Activated T-cell treated with anti-CD3 and anti-CD28 coated beads, Interleukin-2, amount 50 U/mL, for 4 hours (primary cell): ENCODE results near the gene SLC26A9. TPM values are rescaled to one million over a fixed set of nuclear protein-coding genes. Genes with fewer than 3 reads are reported as not detected.

Experiments used
- ATAC-seq, 2 donors: fragments of 200-7000 bp; cut with Tn5 transposase; one replicate each; pipeline ENCODE4 v1.10.0; 2021
- DNase-seq: peaks from one replicate; pipeline ENCODE4 v3.0.0-alpha.2; 2020
- H3K27me3 Mint-ChIP-seq: one replicate; pipeline ENCODE4 v1.8.0; 2021; ENCODE audit warnings: low read depth, mixed read lengths
- H3K36me3 Mint-ChIP-seq: one replicate; pipeline ENCODE4 v1.8.0; 2022; ENCODE audit warnings: mixed read lengths; ENCODE audit not compliant: insufficient read depth
- H3K4me1 Mint-ChIP-seq: one replicate; pipeline ENCODE4 v1.8.0; 2021; ENCODE audit warnings: low read depth, mixed read lengths
- H3K4me3 Mint-ChIP-seq: one replicate; pipeline ENCODE4 v1.8.0; 2021; ENCODE audit warnings: mild to moderate bottlenecking, moderate library complexity, mixed read lengths
- H3K9me3 Mint-ChIP-seq: one replicate; pipeline ENCODE4 v1.8.0; 2021; ENCODE audit warnings: mixed read lengths
- total RNA-seq, 3 donors: library from RNA; stranded (reverse); gene quantifications; one replicate each; pipeline ENCODE4 v1.2.1, GENCODE V29; 2021

The SLC26A9 gene
- total RNA-seq, 3 donors from 2014 or later, result not detected

DNA sequence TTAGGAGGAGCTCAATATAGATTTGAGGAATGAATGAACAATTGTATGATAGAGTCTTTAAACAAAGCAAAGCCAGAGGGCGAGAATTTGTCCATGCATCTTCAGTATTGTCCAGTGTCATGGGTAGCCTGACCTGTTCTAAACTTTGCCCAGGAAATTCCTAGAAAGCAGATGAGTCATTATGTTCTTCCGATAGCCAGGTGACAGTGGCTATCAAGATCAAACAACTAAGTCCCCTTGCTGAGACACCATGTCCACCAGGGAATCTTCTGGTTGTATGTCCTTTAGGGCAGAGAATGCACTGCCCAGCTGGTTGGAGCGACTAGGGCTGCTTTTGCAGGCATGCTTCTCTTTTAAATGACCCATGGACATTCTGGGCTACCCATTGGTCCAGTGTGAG lies 1.8 kb upstream of the SLC26A9 start:
- DNase-seq, result no peak
- peaks cover 30% of the 10 kb centered on the region for H3K27me3 Mint-ChIP-seq
- H3K4me1 Mint-ChIP-seq, result no peaks in the 10 kb centered on the region
- H3K4me3 Mint-ChIP-seq, result no peak overlapping the region
- no peaks in the 10 kb centered on the region for H3K36me3 Mint-ChIP-seq
- H3K9me3 Mint-ChIP-seq, result no peaks in the 10 kb centered on the region
- no peak for ATAC-seq

- peaks cover 35% of the 10 kb centered on the region for H3K27me3 Mint-ChIP-seq
- no peaks in the 10 kb centered on the region for H3K36me3 Mint-ChIP-seq
- H3K4me1 Mint-ChIP-seq, result no peaks in the 10 kb centered on the region
Observed at GRCh38 chr1:205944525-205944924, 1.3 kb upstream of the SLC26A9 start.

GRCh38 chr1:205942631-205943159 lies 561 bp downstream of the SLC26A9 start:
- peaks cover 44% of the 10 kb centered on the region for H3K27me3 Mint-ChIP-seq
- no peak for ATAC-seq

More at GRCh38 chr1:205944525-205944924, 1.3 kb upstream of the SLC26A9 start:
- no peak overlapping the region for H3K4me3 Mint-ChIP-seq
- DNase-seq (no peak), ATAC-seq (no peak)
- H3K9me3 Mint-ChIP-seq, result no peaks in the 10 kb centered on the region

DNA sequence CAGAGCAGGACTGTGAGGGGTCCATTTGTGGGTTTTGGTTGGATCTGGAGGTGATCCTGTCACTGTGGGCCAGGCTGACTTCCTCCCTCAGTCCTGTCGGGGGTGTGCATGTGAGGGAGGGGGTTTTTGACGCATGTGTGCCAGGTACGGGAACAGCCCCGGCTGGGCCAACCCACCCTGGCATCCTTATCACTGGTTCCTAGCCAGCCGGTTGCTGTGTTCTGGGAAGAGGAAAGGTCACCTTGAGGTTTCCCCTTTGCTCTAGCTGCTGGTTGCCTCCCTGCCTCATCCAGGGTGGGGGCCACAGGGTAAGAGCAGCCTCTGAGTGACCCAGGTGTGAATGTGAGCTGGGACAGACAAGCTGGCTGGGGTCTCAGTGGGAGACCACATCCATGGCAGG lies 2.5 kb downstream of the SLC26A9 start:
- ATAC-seq (no peak), DNase-seq (no peak)
- Mint-ChIP-seq H3K4me3 (no peak overlapping the region), H3K4me1 (no peaks in the 10 kb centered on the region), H3K27me3 (peaks cover 53% of the 10 kb centered on the region), H3K9me3 (no peaks in the 10 kb centered on the region), H3K36me3 (no peaks in the 10 kb centered on the region)

More at GRCh38 chr1:205942631-205943159, 561 bp downstream of the SLC26A9 start:
- DNase-seq, result no peak
- Mint-ChIP-seq H3K9me3 (no peaks in the 10 kb centered on the region), H3K4me3 (no peak overlapping the region), H3K4me1 (no peaks in the 10 kb centered on the region), H3K36me3 (no peaks in the 10 kb centered on the region)

GRCh38 chr1:205939690-205940330 lies 3.4 kb downstream of the SLC26A9 start:
- H3K9me3 Mint-ChIP-seq, result no peaks in the 10 kb centered on the region
- no peak for DNase-seq
- peaks cover 53% of the 10 kb centered on the region for H3K27me3 Mint-ChIP-seq
- no peak overlapping the region for H3K4me3 Mint-ChIP-seq
- ATAC-seq, result peak in 1 of 2 donors; percentile 25
- no peaks in the 10 kb centered on the region for H3K4me1 Mint-ChIP-seq
- H3K36me3 Mint-ChIP-seq, result no peaks in the 10 kb centered on the region

DNA sequence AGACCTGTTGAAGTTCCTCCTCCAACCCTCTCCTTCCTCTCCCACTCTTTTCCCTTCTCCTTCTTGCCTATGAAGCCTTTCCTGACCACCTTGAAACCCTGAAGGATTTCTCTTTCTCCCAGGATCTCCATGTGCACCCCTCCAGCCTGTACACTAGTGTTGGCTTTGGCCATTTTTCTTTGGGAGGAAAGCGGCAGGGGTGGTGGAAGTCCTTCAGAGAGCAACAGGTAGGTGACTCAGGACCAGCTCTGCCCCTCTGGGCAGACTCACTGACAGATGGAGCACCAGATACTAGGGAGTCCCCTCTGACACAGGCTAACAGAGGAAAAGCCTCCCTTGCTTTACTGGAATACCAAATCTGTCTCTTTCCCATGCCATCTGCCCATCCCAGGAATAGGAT lies 4.6 kb downstream of the SLC26A9 start:
- DNase-seq (no peak), ATAC-seq (no peak)
- Mint-ChIP-seq H3K4me1 (no peaks in the 10 kb centered on the region), H3K4me3 (no peak overlapping the region), H3K9me3 (no peaks in the 10 kb centered on the region), H3K27me3 (peaks cover 51% of the 10 kb centered on the region), H3K36me3 (no peaks in the 10 kb centered on the region)

- H3K4me3 Mint-ChIP-seq, result no peak overlapping the region
- H3K9me3 Mint-ChIP-seq, result no peaks in the 10 kb centered on the region
- H3K4me1 Mint-ChIP-seq, result no peaks in the 10 kb centered on the region
- H3K36me3 Mint-ChIP-seq, result no peaks in the 10 kb centered on the region
- DNase-seq, result no peak
- peaks cover 45% of the 10 kb centered on the region for H3K27me3 Mint-ChIP-seq
- no peak for ATAC-seq
Observed at GRCh38 chr1:205936846-205937586, 6.2 kb downstream of the SLC26A9 start.

GRCh38 chr1:205936311-205936710 lies 6.9 kb downstream of the SLC26A9 start:
- H3K4me3 Mint-ChIP-seq, result no peak overlapping the region
- no peak for DNase-seq
- no peak for ATAC-seq
- no peaks in the 10 kb centered on the region for H3K36me3 Mint-ChIP-seq
- H3K9me3 Mint-ChIP-seq, result no peaks in the 10 kb centered on the region
- peaks cover 38% of the 10 kb centered on the region for H3K27me3 Mint-ChIP-seq
- no peaks in the 10 kb centered on the region for H3K4me1 Mint-ChIP-seq

DNA sequence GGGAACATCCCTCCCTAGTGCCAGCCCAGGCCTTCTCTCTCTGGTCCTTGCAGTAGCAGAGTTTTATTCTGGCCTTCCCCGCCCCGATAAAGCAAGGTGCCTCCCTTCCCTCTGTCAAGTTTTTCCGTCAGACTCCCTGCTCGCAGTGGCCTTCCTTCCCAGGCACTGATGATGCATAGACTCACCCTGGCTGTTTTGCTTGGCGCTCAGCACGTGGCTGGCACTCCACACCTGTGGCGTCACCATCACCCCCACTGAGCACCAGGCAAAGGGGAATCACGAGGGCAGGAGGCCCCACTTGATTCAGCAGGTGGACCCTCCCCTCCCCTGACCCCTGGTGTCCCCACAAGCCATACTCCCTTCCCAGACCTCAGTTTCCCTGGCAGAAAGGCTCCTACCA lies 7.4 kb downstream of the SLC26A9 start:
- DNase-seq, result no peak
- no peak for ATAC-seq
- Mint-ChIP-seq H3K4me3 (no peak overlapping the region), H3K4me1 (no peaks in the 10 kb centered on the region), H3K9me3 (no peaks in the 10 kb centered on the region), H3K36me3 (no peaks in the 10 kb centered on the region), H3K27me3 (peaks cover 37% of the 10 kb centered on the region)

DNA sequence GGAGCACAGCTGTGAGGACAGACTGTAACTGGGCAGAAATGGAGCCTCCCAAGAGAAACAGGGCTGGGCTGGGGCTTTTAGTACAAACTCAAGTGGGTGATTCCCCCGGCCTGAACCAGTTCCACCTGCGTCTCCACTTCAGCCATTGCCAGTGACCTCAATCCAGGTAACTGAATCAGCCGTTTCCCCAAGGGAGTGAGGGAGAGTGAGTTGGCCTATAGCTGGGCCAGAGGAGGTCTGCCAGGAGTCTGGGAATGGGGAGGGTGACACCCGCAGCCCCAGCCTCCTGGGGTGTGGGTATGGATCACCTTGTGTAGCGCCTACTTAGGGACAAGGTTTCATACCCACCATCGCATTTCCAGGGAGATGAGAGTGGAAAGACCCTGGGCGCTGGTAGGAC lies 8.5 kb downstream of the SLC26A9 start:
- H3K27me3 Mint-ChIP-seq, result peaks cover 30% of the 10 kb centered on the region
- no peaks in the 10 kb centered on the region for H3K4me1 Mint-ChIP-seq
- no peak for DNase-seq
- no peaks in the 10 kb centered on the region for H3K9me3 Mint-ChIP-seq
- H3K4me3 Mint-ChIP-seq, result no peak overlapping the region
- ATAC-seq, result no peak
- no peaks in the 10 kb centered on the region for H3K36me3 Mint-ChIP-seq

- Mint-ChIP-seq H3K4me1 (no peaks in the 10 kb centered on the region), H3K36me3 (no peaks in the 10 kb centered on the region), H3K4me3 (no peak overlapping the region), H3K27me3 (peaks cover 26% of the 10 kb centered on the region), H3K9me3 (no peaks in the 10 kb centered on the region)
- DNase-seq, result no peak
- no peak for ATAC-seq
Observed at GRCh38 chr1:205933671-205934618, 9.3 kb downstream of the SLC26A9 start.

GRCh38 chr1:205932776-205933175 lies 10.5 kb downstream of the SLC26A9 start:
- Mint-ChIP-seq H3K9me3 (no peaks in the 10 kb centered on the region), H3K4me3 (no peak overlapping the region), H3K36me3 (no peaks in the 10 kb centered on the region), H3K27me3 (peaks cover 19% of the 10 kb centered on the region), H3K4me1 (no peaks in the 10 kb centered on the region)
- no peak for ATAC-seq
- DNase-seq, result no peak

DNA sequence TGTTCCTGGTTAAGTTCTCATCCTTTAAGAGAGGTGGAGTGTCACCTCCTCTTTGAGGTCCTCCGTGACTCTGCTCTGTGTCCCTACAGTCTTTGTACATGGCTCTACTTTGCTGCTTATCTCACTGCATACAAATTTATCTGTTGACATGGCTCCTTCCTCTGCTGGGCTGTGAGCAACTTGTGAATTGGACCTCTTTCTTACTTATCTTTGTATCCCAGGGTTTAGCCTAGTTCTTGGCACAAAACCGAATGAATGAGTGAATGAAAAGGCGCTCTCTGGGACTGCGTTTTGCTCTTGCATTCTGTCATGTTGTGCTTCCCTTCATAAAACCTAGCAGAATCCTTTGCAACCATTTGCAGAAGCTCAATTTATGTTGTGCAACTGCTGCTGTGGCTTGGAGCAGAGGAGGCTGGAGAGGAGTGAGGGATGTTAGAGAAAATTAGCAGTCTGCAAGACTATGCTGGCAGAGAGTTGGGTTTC lies 12.4 kb downstream of the SLC26A9 start:
- Mint-ChIP-seq H3K4me3 (no peak overlapping the region), H3K4me1 (no peaks in the 10 kb centered on the region), H3K36me3 (no peaks in the 10 kb centered on the region), H3K9me3 (no peaks in the 10 kb centered on the region), H3K27me3 (peaks cover 13% of the 10 kb centered on the region)
- DNase-seq, result no peak
- ATAC-seq, result no peak

DNA sequence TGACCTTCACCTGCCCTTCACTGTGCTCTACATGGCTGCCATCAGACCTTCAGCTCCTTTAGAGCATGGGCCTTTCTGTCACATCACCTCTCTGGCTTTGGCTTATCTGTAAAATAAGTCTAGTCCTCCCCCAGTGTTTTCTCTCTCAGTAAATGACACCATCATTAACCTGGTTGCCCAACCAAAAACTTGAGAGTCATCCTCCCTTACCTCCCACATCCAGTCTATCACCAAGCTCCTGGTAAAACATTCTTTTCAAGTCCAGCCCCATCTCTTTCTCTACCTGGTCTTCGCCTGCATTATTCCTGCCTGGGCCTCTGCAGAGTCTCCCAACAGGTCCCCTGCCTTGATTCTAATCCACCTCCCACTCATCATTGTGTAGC lies 13.1 kb downstream of the SLC26A9 start:
- ATAC-seq (no peak), DNase-seq (no peak)
- Mint-ChIP-seq H3K27me3 (peaks cover 13% of the 10 kb centered on the region), H3K4me3 (no peak overlapping the region), H3K4me1 (no peaks in the 10 kb centered on the region), H3K9me3 (no peaks in the 10 kb centered on the region), H3K36me3 (no peaks in the 10 kb centered on the region)
